HG03175 (cell line): ENCODE measurements around the gene ATP9B.
"Not testable (repeated sequence)": the region's sequence is repeated elsewhere in the genome, so short reads cannot be mapped to it uniquely, and the experiment has no call there.

Experiments
- ATAC-seq: cut with Tn5 transposase; IDR thresholded peaks from one replicate; pipeline ENCODE4 v1.9.1; 2021; ENCODE audit warnings: mild to moderate bottlenecking, moderate library complexity; ENCODE audit not compliant: unreplicated experiment

ATP9B gene

DNA sequence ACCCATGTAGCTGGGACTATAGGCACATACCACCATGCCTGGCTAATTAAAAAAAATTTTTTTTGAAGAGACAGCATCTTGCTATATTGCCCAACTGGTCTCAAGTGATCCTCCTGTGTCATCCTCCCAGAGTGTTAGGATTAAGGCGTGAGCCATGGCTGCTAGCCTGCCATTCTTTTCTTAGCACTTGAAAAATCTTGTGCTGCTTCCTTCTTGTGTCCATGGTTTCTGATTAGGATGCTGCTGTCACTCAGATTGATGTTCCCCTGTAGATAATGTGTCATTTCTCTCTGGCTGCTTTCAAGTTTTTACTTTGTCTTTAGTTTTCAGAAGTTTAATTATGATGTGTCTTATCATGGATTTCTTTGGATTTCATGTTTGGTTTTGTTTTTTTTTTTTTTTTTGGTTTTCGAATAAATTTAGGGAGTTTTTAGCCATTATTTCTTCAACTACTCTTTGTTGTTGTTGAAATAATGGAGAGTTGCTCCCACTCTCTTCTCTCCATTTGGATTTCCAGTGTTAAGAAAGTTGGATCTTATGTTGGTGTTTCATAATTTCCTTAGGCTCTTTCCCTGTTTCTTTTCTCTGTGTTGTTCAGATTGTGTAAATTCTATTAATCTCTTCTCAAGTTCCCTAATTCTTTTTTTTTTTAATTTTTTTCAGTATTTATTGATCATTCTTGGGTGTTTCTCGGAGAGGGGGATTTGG, 2.5 kb downstream of the ATP9B start:
- no peak for ATAC-seq

DNA sequence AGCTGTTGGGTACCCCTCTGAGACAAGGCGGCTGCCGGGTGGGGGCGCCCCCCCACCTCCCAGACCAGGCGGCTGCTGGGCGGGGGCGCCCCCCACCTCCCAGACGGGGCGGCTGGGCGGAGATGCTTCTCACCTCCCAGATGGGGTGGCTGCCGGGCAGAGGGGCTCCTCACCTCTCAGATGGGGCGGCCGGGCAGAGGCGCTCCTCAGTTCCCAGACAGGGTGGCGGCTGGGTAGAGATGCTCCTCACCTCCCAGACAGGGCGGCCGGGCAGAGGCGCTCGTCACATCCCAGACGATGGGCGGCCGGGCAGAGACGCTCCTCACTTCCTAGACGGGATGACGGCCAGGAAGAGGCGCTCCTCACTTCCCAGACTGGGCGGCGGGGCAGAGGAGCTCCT, 3.5 kb downstream of the ATP9B start:
- not testable (repeated sequence) for ATAC-seq

DNA sequence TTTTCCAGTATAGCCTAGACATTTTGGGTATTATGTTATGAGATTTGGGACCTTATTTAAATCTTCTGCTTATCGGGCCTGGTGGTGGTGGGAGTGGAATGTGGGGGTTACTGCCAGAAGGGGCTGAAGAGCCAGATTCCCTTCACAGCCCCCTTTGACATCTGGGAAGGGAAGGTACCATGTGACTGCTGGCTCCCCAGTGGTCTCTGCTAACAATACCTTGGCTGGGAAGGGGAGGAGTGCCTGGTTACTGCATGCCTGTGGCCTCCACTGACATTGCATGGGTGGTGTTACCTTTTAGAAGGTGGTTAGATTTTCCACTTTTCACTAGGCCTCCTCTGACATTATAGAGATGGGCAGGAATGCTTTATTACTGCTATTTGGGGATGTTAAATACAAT, 8.0 kb downstream of the ATP9B start:
- no peak for ATAC-seq

DNA sequence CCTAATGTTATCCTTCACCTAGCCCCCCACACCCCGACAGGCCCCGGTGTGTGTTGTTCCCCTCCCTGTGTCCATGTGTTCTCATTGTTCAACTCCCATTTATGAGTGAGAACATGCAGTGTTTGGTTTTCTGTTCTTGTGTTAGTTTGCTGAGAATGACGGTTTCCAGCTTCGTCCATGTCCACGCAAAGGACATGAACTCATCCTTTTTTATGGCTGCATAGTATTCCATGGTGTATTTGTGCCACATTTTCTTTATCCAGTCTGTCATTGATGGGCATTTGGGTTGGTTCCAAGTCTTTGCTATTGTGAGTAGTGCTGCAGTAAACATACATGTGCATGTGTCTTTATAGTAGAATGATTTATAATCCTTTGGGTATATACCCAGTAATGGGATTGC, 9.6 kb downstream of the ATP9B start:
- not testable (repeated sequence) for ATAC-seq

DNA sequence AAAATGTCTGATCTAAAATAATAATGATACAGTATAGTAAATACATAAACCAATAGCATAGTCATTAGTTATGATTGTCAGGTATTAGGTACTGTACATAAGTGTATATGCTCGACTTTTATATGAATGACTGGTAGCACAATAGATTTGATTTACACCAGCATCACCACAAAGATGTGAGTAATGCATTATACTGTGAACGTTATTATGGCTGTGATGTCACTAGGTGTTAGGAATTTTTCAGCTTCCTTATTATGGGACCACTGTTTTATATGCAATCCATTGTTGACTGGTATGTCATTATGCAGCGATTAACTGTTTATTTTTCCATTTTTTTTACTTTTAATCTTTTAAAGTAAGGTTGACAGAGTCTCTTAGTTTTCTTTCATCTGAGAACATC, 23.7 kb downstream of the ATP9B start:
- no peak for ATAC-seq

DNA sequence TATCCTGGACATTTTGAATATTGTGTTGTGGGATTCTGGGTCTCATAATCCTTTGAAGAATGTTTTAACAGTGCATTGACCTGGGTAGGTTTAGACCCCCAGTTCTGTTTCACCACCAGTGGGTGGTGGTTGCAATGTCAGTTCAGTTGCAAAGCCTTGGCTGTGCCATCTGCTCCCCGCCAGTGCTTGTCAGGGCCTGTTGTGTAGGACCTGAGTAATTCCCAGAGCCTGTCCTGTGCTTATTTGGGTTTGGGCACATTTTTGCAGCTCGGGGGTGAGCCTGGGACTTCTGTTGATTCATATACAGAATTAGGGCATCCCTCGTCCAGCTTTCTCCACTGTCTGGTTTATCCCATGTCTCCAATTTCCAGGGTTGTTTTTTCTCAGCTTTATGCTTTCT, 24.8 kb downstream of the ATP9B start:
- ATAC-seq = no peak

DNA sequence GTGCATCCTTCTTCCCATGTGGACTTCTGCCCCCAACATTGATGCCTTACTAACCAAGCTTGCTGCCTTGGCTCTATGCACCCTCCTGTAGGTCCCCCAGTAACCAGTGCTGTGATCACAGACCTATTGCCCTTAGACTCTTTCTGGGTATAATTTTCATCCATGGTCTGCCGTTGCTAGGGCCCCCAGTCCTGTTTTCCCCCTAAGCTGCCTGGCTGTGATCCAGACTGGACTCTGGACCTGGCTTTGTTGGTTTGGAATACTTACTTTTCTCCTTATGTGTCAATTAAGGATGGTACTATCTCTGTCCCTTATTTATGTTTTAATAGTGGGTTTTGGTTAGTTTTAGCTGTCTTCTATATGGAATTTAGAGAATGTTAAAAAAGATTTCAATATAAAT, 26.0 kb downstream of the ATP9B start:
- ATAC-seq = no peak

DNA sequence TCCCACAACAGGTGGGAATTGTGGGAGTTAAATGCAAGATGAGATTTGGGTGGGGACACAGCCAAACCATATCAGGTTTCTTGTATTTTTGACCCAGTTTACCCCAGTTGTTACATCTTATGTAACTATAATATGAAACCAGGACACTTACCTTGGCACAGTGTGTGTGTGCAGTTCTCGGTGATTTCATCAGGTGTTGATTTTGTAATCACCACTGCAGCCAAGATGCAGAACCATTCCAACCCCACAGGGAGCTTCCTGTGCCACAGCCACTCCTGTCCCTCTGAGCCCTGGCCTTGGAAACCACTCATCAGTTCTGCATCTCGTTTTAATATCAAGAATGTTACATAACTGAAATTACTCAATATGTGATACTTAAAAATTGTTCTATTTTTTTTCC, 31.8 kb downstream of the ATP9B start:
- ATAC-seq = no peak

DNA sequence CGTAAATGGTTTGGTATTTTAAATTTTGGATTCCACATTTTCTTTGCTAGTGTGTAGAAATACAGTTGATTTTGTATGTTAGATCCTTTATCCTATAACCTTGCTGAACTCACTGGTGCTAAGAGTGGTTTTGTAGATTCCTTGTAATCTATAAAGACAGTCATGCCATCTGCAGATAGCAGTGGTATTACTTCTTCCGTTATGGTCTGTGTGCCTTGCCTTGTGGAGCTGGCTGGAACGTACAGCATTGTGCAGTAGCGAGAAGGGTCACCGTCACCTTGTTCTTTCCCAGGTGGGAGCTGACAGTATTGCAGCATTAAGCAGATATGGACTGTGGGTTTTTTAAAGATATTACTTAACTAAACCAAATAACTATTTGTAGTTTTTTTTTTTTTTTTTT, 33.7 kb downstream of the ATP9B start:
- ATAC-seq = no peak

DNA sequence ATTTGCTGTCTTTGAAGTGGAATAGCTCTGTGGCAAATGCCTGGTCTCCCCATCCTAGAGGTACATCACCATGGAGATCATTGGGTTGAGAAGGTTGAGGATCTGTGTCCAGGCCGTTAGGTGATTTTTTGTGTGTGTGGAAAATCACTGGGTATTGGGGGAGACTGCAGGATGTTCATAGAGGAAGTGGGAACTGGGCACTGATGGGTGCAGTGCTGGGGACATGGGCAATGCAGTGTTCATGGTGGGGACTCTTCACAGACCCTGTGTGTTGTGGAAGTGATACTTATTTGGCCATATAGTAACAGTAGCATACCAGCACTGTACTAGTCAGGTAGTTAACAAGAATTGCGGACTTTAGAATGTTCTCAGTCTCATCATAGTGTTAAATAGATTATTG, 34.9 kb downstream of the ATP9B start:
- no peak for ATAC-seq

DNA sequence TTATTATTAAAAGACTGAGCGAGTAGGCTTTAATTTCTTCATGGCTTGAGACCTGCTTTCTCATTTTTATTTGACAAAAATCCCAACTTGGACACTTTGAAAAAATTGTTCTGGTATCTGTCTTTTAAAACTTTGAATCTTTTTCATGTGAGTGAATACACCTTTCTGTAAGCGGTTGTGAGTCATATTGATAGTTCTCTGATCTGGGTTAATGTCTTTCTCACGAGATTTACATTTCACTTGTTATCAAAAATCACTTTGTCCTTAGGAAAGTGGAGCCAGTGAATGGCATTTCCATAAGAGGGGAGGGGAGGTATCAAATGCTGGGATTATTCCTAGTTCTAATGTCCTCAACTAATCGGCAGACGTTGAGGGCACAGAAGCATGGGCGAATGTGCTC, 36.3 kb downstream of the ATP9B start:
- ATAC-seq = no peak

DNA sequence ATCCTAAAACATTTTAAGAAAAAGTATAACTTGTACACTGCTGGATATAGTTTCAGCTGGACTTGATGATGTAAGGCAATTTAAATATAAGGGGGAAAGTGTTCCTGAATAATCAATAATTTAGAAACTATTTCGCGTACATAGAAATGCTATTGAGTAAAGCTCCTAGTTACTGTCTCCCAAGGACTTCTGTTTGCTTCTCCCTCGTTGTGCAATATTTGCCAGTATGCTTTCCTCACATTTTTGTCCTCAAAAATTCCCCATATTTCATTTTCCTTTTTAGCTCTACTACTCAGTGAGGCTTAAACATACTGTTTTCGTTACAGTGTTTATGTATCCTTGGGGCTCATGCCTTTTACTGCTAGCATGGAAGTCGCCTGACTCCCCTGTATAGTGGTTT, 36.9 kb downstream of the ATP9B start:
- no peak for ATAC-seq

DNA sequence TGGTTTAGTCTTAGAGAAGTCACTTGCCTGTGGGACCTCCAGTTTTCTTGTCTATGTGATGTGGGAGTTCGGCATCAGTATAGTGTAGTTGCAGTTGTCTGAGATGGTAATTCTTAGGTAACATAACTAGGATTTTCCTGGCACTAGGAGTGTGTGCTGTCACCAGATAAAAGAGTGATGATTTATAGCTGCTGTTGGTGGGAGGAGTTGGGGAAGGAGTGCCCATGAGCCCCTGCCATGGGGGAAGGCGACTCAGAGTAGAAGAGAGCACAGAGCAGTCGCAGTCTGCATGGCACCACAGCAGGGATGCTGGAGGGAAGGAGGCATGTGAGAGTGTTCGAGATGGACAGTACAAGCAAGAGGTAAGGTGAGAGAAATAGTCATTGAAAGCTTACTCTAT, 38.7 kb downstream of the ATP9B start:
- no peak for ATAC-seq

DNA sequence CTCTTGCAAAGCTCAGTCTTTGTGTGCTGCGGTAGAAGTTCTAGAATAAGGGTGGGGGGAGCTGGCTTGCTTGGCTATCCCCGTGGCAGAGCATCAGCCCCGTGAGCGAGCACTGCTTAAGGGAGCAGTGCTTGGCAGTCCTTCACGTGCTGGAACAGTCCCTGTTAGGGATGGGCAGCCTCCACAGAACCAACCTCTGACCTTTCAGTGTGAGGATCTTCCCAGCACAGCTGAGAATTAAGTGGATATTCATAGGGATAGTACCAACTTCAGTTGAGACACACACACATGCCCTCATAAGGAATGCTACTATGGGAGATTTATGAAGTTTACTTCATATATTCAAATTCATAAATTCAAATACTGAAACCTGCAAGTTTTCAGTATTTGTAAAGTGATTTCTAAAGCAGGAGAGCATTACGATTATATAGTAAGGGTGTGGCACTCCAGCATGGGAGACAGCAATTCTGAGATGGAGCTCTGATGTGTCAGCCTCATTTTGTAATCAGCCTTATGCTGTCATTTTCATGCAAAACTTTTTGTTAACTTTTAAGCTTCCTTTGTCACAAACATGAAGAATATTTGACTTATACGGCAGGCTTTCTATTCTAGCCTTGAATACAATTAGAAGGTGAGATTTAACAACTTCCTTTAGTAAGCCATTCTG, 39.5 kb downstream of the ATP9B start:
- no peak for ATAC-seq

DNA sequence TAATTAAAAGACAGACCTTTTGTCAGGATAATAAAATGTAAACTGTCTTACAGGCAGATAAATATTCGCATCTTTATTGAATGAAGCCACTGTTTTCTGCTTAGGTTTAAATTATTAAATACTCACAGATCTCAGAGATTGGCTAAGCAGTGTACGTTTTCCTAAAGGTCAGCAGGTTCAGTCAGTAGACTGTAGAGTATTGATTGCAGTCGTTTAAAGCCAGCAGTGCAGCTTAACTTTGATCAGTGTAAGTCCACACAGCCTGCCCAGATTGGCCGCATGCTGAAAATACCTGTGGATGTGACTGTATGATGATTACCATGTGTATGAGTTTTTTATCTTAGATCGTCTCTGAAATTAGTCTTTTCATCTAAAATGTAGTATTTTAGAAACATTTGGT, 42.3 kb downstream of the ATP9B start:
- no peak for ATAC-seq

DNA sequence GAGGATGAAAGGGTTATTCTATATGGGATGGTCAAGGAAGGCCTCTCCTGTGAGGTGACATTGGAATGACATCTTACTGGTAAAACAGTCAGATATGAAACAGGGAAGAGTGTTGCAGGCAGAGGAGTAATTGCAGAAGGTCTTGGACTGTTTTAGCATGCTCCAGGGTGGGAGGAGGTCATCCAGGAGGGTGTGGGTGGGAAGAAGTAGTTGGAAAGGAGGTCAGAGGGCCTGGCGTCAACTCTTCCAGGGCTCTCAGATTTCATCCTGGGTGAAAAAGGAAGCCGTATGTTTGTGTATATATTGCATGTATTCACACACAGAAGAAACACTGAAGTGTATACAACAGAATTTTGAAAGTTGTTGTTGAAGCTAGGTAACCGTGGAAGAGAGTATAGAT, 48.2 kb downstream of the ATP9B start:
- no peak for ATAC-seq

DNA sequence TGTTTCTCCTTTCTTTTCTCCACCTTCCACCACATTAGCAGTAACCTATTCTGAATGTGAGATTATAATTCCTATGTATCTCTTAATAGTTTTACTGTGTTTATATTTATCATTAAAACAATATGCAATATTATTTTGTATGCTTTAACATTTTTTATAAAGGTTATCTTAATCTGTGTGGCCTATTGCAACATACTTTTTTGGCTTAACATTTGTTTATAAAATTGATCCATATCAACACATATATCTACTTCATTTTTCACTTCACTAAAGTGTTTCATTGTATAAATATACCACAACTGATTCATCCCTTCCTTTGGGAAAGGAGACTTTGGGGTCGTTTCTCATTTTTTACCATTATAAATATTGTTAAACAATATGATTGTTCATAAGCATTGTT, 48.6 kb downstream of the ATP9B start:
- no peak for ATAC-seq

DNA sequence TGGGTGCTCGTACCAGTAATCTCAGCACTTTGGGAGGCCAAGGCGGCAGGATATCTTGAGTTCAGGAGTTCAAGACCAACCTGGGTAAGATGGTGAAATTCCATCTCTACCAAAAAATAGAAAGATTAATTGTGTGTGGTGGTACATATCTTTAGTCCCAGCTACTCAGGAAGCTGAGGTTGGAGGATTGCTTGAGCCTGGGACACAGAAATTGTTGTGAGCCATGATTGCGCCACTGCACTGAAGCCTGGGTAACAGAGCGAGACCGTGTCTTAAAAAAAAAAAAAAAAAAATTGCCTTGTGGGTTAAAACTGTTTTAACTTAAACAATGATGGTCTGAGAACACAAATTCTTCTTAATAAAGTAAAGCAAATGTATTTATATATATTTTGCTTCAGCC, 49.6 kb downstream of the ATP9B start:
- ATAC-seq = no peak

DNA sequence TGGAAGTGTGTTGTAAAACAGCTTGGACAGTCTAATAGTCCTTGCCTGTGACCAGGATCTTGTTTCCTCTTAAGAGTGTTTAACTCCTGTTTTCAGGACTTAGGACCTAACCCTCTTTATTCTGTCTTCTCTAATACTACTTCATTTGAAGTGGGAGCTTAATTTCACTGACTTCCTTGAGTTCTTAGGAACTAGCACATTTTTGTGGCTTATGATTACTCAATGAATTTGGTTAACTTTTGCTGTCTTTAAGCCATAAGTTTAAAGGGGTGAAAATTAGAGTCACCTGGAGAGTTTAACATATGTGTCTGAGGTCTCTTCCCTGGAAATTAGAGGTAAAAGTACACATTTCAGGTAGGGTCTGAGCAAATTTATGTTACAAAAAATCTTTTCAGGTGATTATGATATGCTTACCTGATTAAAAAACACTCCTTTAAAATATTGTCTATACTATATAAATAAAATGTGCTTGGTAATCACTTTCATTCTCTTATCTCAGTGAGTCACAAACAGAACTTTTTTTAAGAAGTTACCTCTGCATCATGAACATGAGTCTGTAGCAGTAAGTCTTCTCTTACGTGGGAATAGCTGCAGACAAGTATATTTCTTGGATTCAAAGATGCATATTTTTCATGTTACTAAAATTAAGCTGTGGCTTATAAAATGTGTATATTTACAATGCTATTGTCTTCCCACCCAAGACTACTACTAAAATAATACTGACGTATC, 52.7 kb downstream of the ATP9B start:
- no peak for ATAC-seq

DNA sequence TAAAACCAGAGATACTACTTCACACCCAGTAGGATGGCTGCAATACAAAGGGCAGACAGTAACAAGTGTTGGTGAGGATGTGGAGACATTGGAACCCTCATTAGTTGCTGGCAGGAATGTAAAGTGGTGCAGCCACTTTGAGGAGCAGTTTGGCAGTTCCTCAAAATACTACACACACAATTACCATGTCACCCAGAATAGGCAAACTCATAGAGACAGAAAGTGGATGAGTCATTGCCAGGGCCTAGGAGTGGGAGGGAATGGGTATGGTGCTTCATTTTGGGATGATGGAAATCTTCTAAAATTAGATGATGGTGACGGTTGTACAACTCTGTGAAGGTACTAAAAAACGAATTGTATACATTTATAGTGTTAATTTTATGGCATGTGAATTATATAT, 54.8 kb downstream of the ATP9B start:
- ATAC-seq = no peak

DNA sequence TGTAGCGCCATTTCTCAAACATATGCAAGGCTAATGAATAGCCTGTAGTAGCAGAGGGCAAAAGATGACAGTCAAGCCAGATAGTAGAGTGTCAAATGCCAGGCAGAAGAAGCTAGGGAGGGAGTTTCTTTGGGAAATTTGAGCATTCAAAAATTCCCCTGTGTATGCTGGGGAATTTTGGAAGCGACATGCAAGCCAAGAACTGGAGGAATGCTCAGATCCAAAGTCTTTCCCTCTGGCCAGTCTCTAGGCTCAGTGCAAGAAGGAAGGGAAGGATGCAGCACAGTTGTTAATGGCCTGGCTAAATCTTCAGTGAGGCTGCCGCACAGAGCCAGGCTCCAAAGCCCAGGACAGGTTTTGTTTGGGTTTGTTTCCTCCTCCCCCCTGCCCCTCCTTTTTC, 59.9 kb downstream of the ATP9B start:
- no peak for ATAC-seq

DNA sequence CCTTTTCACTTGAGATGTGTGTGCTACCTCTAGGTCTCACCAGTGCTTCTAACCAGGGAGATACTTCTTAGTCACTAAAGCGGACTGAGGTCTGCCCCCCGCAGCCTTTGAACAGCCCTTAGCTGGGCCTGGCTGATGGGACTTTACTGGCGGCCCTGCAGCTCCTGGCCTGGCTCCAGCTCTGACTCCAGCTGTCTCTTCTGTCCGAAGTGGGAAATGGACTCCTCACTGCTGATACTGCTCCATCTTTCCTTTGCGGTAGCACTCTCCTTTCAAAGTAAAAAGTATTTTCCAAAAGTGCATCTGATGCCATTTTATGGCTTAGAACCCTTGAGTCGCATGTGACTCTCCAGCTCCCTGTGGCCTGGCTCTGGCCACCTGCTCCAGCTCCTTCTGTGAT, 64.5 kb downstream of the ATP9B start:
- ATAC-seq = no peak
